Thoracic aorta (tissue), 2 donors: ENCODE data around the gene PGF. TPM values are rescaled to one million over a fixed set of nuclear protein-coding genes. Genes with fewer than 3 reads are reported as not detected.

ENCODE experiments used
- ATAC-seq: fragments of 150-250 bp; one replicate; pipeline ENCODE4 v1.8.0; 2017; ENCODE audit warnings: low read depth; ENCODE audit not compliant: insufficient number of reproducible peaks, low FRiP score
- DNase-seq: peaks from one replicate; pipeline ENCODE4 v3.0.0-alpha.2; 2020; ENCODE audit warnings: low spot score
- H3K27ac ChIP-seq, 2 donors: fragments of 200-600 bp; sonication (generic); 1 replicate in 1 of 2; 2 replicates in 1 of 2; pipeline ENCODE4 v1.5.1; 2016; ENCODE audit warnings: mild to moderate bottlenecking in 2 of 2, moderate library complexity in 2 of 2
- H3K27me3 ChIP-seq: fragments of 200-600 bp; sonication (generic); replicated peaks from 2 replicates; pipeline ENCODE4 v1.6.0; 2016; ENCODE audit warnings: mild to moderate bottlenecking; ENCODE audit not compliant: insufficient read depth
- H3K36me3 ChIP-seq: fragments of 200-600 bp; sonication (generic); one replicate; pipeline ENCODE4 v1.5.1; 2016
- H3K4me1 ChIP-seq, 2 donors: fragments of 200-600 bp; sonication (generic); 1 replicate in 1 of 2; 2 replicates in 1 of 2; pipeline versions ENCODE4 v1.5.1 to v1.6.0; 2016; ENCODE audit warnings: low read depth in 2 of 2, mild to moderate bottlenecking in 1 of 2; ENCODE audit not compliant: control insufficient read depth in 1 of 2
- H3K4me3 ChIP-seq: fragments of 200-600 bp; sonication (generic); 2 replicates; pipeline ENCODE4 v1.5.1; 2016; ENCODE audit warnings: mild to moderate bottlenecking
- H3K9me3 ChIP-seq: fragments of 200-600 bp; sonication (generic); 2 replicates; pipeline ENCODE4 v1.5.1; 2016
- CTCF ChIP-seq: fragments of 200-600 bp; sonication (generic); IDR thresholded peaks from one replicate; pipeline ENCODE4 v1.5.1; 2019; ENCODE audit warnings: antibody characterized with exemption
- total RNA-seq, 2 donors: library from RNA; depleted of rRNA; stranded (reverse); fragments of >200 nt; gene quantifications; one replicate each; pipeline versions ENCODE4 v1.1.0 to v1.2.3, GENCODE V29; 2016

Gene PGF
- total RNA-seq, 2 donors from 2014 or later, result 34.4 to 75.3 TPM

- no peak for TF ChIP-seq CTCF
- Histone ChIP-seq H3K4me3 (no peak overlapping the region), H3K4me1 (peaks cover 11 to 34% of the 10 kb centered on the region in 2 donors), H3K27me3 (no peaks in the 10 kb centered on the region), H3K36me3 (no peaks in the 10 kb centered on the region), H3K9me3 (no peaks in the 10 kb centered on the region), H3K27ac (no peak overlapping the region)
- DNase-seq (no peak), ATAC-seq (no peak)
Measured at GRCh38 chr14:74920281-74920680, 35.1 kb downstream of the PGF start.

- Histone ChIP-seq H3K4me1 (peaks cover 11 to 35% of the 10 kb centered on the region in 2 donors), H3K27me3 (no peaks in the 10 kb centered on the region), H3K36me3 (no peaks in the 10 kb centered on the region), H3K27ac (no peak overlapping the region), H3K4me3 (no peak overlapping the region), H3K9me3 (no peaks in the 10 kb centered on the region)
- TF ChIP-seq CTCF, result no peak
- DNase-seq (no peak), ATAC-seq (no peak)
Measured at GRCh38 chr14:74919421-74920165, 35.8 kb downstream of the PGF start.

- Histone ChIP-seq H3K4me1 (peaks cover 16 to 46% of the 10 kb centered on the region in 2 donors), H3K4me3 (no peak overlapping the region), H3K27ac (peak overlapping the region; percentile 38 to 45), H3K27me3 (no peaks in the 10 kb centered on the region), H3K36me3 (no peaks in the 10 kb centered on the region), H3K9me3 (no peaks in the 10 kb centered on the region)
- no peak for TF ChIP-seq CTCF
- DNase-seq (no peak), ATAC-seq (no peak)
Measured at GRCh38 chr14:74918380-74918779, 37.0 kb downstream of the PGF start.

- TF ChIP-seq CTCF, result no peak
- DNase-seq, result no peak
- no peak overlapping the region for H3K4me3 ChIP-seq
- no peaks in the 10 kb centered on the region for H3K27me3 ChIP-seq
- ATAC-seq, result no peak
- peak overlapping the region; percentile 55 to 56 for H3K27ac ChIP-seq
- peaks cover 16 to 43% of the 10 kb centered on the region in 2 donors for H3K4me1 ChIP-seq
- H3K36me3 ChIP-seq, result no peaks in the 10 kb centered on the region
- no peaks in the 10 kb centered on the region for H3K9me3 ChIP-seq
Measured at GRCh38 chr14:74917646-74918081, 37.7 kb downstream of the PGF start.

GRCh38 chr14:74917178-74917543 is 38.2 kb downstream of the PGF start:
- H3K4me1 ChIP-seq, result peaks cover 16 to 38% of the 10 kb centered on the region in 2 donors
- DNase-seq (no peak), ATAC-seq (no peak)
- H3K36me3 ChIP-seq, result no peaks in the 10 kb centered on the region
- H3K4me3 ChIP-seq, result no peak overlapping the region
- peak overlapping the region; percentile 55 to 56 for H3K27ac ChIP-seq
- TF ChIP-seq CTCF, result no peak
- no peaks in the 10 kb centered on the region for H3K27me3 ChIP-seq
- no peaks in the 10 kb centered on the region for H3K9me3 ChIP-seq
